GM12801 (cell line): Measurements from ENCODE around the gene SEMA4F.

Experiments
- TF ChIP-seq, protein P1 (sequence below): IDR thresholded peaks from one replicate; pipeline ENCODE4 v1.5.1; 2011; ENCODE audit warnings: control low read depth; ENCODE audit not compliant: insufficient read length; ENCODE audit errors: extremely low read depth

SEMA4F gene

DNA sequence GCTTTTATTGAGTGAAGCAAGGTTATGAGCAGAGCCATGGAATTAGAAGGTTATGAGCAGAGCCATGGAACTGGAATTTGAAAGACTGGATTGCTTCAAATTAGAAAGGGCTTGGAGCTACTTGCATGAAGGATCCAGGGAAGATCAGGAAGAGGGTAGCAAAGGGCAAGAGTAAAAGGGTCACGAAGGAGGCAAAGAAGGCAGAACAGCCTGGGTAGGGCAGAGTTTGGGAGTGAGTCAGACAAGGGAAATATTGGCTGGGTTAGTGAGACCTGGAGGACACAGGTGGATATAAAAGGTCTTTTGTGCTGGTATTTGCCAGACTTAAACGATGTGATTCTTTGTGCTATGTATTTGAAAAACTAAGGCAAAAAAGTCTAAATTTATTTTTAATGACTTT, 65.0 kb downstream of the SEMA4F start:
- TF ChIP-seq, protein P1, sequence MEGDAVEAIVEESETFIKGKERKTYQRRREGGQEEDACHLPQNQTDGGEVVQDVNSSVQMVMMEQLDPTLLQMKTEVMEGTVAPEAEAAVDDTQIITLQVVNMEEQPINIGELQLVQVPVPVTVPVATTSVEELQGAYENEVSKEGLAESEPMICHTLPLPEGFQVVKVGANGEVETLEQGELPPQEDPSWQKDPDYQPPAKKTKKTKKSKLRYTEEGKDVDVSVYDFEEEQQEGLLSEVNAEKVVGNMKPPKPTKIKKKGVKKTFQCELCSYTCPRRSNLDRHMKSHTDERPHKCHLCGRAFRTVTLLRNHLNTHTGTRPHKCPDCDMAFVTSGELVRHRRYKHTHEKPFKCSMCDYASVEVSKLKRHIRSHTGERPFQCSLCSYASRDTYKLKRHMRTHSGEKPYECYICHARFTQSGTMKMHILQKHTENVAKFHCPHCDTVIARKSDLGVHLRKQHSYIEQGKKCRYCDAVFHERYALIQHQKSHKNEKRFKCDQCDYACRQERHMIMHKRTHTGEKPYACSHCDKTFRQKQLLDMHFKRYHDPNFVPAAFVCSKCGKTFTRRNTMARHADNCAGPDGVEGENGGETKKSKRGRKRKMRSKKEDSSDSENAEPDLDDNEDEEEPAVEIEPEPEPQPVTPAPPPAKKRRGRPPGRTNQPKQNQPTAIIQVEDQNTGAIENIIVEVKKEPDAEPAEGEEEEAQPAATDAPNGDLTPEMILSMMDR = no peak

DNA sequence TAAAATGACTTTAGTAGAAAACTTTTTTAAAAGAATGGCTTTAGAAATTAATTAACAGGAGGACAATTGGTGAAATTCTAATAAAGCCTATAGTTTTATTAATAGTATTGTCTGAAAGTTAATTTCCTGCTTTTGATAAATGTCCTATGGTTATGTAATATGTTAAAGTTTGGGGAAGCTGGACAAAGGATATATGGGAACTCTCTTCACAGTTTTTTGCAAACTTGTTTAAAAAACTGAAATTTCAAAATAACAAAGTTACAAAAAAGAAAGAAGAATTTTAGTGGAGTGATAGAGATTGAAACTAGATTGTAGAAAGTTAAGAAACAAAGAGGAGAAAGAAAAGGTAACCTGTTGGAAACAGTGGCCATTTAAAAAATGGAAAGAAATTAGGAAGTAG, 67.3 kb downstream of the SEMA4F start:
- TF ChIP-seq, protein P1 = no peak

DNA sequence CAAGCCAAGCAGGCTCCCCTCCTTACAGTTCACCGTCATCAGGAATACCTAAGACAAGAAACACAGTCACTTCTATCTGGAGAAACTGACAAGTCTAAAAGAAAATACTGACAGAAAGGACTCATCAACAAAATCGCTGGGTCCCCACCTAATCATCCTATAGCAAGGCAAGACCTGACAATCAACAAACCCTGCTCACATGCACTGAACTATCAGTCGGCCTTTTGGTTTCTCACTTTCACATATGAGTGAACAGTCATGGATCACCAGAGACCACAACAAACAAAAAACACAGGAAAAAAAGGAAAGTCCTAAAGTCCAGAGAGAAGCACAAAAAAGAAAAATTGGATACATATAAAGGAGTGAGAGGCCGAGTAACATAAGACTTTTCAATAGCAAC, 70.4 kb downstream of the SEMA4F start:
- TF ChIP-seq, protein P1 = no peak

DNA sequence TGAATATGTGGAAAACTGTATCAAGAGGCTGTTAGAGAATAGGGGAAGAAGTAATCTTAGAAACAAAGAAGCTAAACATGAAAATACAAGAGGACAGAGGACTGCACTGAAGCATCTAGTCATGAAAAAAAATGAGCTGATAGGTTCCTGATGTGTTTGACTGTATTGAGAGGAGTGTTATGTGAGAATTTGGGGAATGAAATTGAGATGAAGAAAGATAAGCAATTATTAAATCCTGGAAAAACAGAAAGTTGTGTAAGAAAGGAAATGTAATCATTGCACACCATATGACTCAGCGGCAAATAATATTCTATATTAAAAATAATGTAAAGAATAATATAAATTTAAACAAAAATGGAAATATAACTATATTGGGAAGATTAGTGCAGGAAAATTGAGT, 71.2 kb downstream of the SEMA4F start:
- TF ChIP-seq, protein P1 = no peak

DNA sequence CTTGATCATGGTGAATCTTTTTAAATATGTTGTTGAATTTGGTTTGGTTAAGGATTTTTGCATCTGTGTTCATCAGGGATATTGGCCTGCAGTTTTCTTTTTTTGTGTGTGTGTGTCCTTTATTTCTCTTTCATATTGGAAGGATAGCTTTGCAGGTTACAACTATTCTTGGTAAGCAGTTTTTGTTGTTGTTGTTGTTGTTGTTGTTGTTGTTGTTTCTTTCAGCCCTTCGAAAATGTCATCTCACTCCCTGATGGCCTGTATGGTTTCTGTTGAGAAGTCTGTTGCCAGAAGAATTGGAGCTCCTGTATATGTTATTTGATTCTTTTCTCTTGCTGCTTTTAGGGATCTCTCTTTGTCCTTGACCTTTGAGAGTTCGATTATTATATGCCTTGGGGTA, 74.8 kb downstream of the SEMA4F start:
- TF ChIP-seq, protein P1 = no peak

DNA sequence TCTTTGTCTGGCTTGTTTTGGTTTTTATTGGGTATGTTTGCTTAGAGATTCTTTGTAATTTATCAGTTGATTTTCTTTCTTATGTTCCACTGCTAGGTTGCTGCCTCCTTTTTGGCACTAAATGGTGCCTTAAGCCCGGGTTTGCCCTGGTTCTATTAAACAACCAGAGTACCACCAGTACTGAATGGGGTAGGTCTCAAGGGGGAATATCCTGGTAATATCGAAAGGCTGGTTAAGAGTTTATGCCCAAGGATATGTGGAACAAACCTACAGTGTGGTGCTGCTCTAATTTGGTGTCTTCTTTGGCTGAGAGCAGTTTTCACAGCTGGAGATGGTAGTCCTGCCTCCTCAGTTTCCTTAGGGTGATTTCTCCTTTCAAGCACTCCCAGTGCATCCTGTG, 76.5 kb downstream of the SEMA4F start:
- TF ChIP-seq, protein P1 = no peak
